Esophagus squamous epithelium (tissue), 5 donors: Measurements from ENCODE around the gene PTPRD. TPM values are rescaled to one million over a fixed set of nuclear protein-coding genes. Genes with fewer than 3 reads are reported as not detected.

Experiments used
- DNase-seq: peaks from one replicate; lab custom pipeline; 2025; lab: John Stamatoyannopoulos, UW
- H3K27ac ChIP-seq, 4 donors: fragments of 200-600 bp; sonication (generic); one replicate each; pipeline ENCODE4 v1.5.1; 2016 to 2019; ENCODE audit warnings: mild to moderate bottlenecking in 1 of 4
- H3K27me3 ChIP-seq, 4 donors: fragments of 200-600 bp; sonication (generic); 1 replicate in 3 of 4; 2 replicates in 1 of 4; pipeline versions ENCODE4 v1.5.1 to v1.6.0; 2017 to 2021; ENCODE audit warnings: antibody characterized with exemption in 1 of 4
- H3K36me3 ChIP-seq, 3 donors: fragments of 200-600 bp; sonication (generic); one replicate each; pipeline ENCODE4 v1.5.1; 2016 to 2019
- H3K4me1 ChIP-seq, 3 donors: fragments of 200-600 bp; sonication (generic); one replicate each; pipeline ENCODE4 v1.5.1; 2017 to 2019
- H3K4me3 ChIP-seq, 4 donors: fragments of 200-600 bp; sonication (generic); 1 replicate in 3 of 4; 2 replicates in 1 of 4; pipeline ENCODE4 v1.5.1; 2016 to 2019; ENCODE audit warnings: mild to moderate bottlenecking in 2 of 4, moderate library complexity in 1 of 4
- H3K9me3 ChIP-seq, 3 donors: fragments of 200-600 bp; sonication (generic); one replicate each; pipeline ENCODE4 v1.5.1; 2016 to 2019
- POLR2A ChIP-seq, 4 donors: fragments of 450-650 bp; IDR thresholded peaks; one replicate each; pipeline ENCODE4 v1.6.1; 2017; ENCODE audit warnings: antibody characterized with exemption in 4 of 4, mild to moderate bottlenecking in 4 of 4, moderate library complexity in 3 of 4
- WGBS, 2 donors: methylation state at CpG; one replicate each; pipeline ENCODE4 v1.1.5; 2018; 5-methylcytosine and 5-hydroxymethylcytosine counted together
- intact Hi-C: fragments of 100-400 bp; cut with DNase I; formaldehyde crosslinking; loops from one replicate; pipeline ENCODE4 v1.15.0; 2022
- total RNA-seq, 4 donors: library from RNA; depleted of rRNA; stranded (reverse); fragments of >200 nt; gene quantifications; one replicate each; pipeline ENCODE4 v1.1.0, GENCODE V29; 2016
- TF ChIP-seq, protein P1 (sequence below), 6 experiments: fragments of 450-650 bp in 4 of 6; fragments of 200-600 bp in 2 of 6; sonication (generic) in 2 of 6; IDR thresholded peaks; one replicate each; pipeline ENCODE4 v1.5.1; 2016 to 2019; ENCODE audit warnings: antibody characterized with exemption in 6 of 6, mild to moderate bottlenecking in 4 of 6, moderate library complexity in 4 of 6
- donor health status: DM: yes; HTN: yes; CAD: no.

The PTPRD gene
- total RNA-seq, 4 donors from 2014 or later, result 0.23 to 16.3 (median 6.6) TPM

DNA sequence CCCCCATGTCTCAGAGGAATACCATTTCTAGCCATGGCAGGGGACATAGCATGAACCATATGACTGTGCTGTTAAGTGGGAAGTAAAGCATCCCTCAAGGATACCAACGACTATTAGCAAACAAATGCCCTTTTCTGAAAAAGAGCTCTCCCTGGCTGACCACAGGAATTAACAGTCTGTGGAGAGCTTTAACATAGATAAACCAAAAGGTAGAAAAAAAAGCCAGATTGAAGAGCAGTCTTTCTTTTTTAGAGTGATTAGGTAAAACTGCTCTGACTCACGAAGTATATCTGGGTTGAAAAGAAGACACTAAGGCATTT lies 2280.5 kb downstream of the PTPRD start:
- TF ChIP-seq POLR2A (IDR thresholded peaks at IDR 0.05), result no peak
- TF ChIP-seq, protein P1, sequence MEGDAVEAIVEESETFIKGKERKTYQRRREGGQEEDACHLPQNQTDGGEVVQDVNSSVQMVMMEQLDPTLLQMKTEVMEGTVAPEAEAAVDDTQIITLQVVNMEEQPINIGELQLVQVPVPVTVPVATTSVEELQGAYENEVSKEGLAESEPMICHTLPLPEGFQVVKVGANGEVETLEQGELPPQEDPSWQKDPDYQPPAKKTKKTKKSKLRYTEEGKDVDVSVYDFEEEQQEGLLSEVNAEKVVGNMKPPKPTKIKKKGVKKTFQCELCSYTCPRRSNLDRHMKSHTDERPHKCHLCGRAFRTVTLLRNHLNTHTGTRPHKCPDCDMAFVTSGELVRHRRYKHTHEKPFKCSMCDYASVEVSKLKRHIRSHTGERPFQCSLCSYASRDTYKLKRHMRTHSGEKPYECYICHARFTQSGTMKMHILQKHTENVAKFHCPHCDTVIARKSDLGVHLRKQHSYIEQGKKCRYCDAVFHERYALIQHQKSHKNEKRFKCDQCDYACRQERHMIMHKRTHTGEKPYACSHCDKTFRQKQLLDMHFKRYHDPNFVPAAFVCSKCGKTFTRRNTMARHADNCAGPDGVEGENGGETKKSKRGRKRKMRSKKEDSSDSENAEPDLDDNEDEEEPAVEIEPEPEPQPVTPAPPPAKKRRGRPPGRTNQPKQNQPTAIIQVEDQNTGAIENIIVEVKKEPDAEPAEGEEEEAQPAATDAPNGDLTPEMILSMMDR (IDR thresholded peaks at IDR 0.05), result no peak
- H3K36me3 ChIP-seq, result no peaks in the 10 kb centered on the region
- 70 to 72% methylated on average over 2 of the region's 2 CpGs for WGBS, 2 donors
- no peaks in the 10 kb centered on the region for H3K4me1 ChIP-seq
- H3K4me3 ChIP-seq, result no peak overlapping the region
- no peak overlapping the region for H3K27ac ChIP-seq
- intact Hi-C loops, result no loop called here
- no peaks in the 10 kb centered on the region for H3K9me3 ChIP-seq
- DNase-seq, result no peak
- no peaks in the 10 kb centered on the region for H3K27me3 ChIP-seq

GRCh38 chr9:8331507-8332330 lies 2281.1 kb downstream of the PTPRD start:
- DNase-seq, result no peak
- Histone ChIP-seq H3K27ac (no peak overlapping the region), H3K36me3 (no peaks in the 10 kb centered on the region), H3K4me3 (no peak overlapping the region), H3K27me3 (no peaks in the 10 kb centered on the region), H3K4me1 (no peaks in the 10 kb centered on the region), H3K9me3 (no peaks in the 10 kb centered on the region)
- TF ChIP-seq, protein P1 (IDR thresholded peaks at IDR 0.05), result no peak
- no peak for TF ChIP-seq POLR2A (IDR thresholded peaks at IDR 0.05)
- intact Hi-C loops, result no loop called here
- 90% methylated on average over 14 to 15 of the region's 15 CpGs for WGBS, 2 donors

GRCh38 chr9:8329561-8330283 lies 2283.1 kb downstream of the PTPRD start:
- Histone ChIP-seq H3K4me3 (no peak overlapping the region), H3K36me3 (no peaks in the 10 kb centered on the region), H3K27ac (no peak overlapping the region), H3K27me3 (no peaks in the 10 kb centered on the region), H3K9me3 (no peaks in the 10 kb centered on the region), H3K4me1 (no peaks in the 10 kb centered on the region)
- TF ChIP-seq, protein P1 (IDR thresholded peaks at IDR 0.05), result no peak
- no peak for TF ChIP-seq POLR2A (IDR thresholded peaks at IDR 0.05)
- intact Hi-C loops, result no loop called here
- 58 to 73% methylated on average over 5 to 8 of the region's 13 CpGs for WGBS, 2 donors
- no peak for DNase-seq

- H3K27ac ChIP-seq, result no peak overlapping the region
- WGBS, 2 donors, result 85 to 87% methylated on average over 5 of the region's 5 CpGs
- intact Hi-C loops, result no loop called here
- no peaks in the 10 kb centered on the region for H3K36me3 ChIP-seq
- no peak for DNase-seq
- TF ChIP-seq, protein P1 (IDR thresholded peaks at IDR 0.05), result no peak
- TF ChIP-seq POLR2A (IDR thresholded peaks at IDR 0.05), result no peak
- no peaks in the 10 kb centered on the region for H3K4me1 ChIP-seq
- H3K4me3 ChIP-seq, result no peak overlapping the region
- peaks cover 0 to 3% (median 0%) of the 10 kb centered on the region in 3 donors for H3K9me3 ChIP-seq
- no peaks in the 10 kb centered on the region for H3K27me3 ChIP-seq
These were observed 2297.6 kb downstream of the PTPRD start for GRCh38 chr9:8315211-8315610.

DNA sequence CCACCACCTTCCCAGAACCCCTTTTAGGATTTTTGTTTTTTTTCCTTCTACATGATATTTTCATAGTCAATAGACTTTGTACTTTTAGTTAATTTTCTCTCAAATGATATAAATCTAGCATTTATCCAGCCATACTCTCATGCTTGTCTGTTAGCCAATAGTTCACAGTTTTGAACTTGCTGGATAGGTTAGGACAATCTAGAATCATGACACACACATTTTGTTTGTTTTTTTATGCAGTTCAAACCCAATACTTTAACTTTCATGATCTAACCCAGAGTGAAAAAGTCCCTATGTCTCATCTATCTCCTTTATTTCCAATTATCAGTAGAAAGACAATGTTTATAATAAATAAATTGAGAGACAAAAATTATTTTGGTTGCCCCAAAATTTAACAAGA lies 2303.5 kb downstream of the PTPRD start:
- Histone ChIP-seq H3K9me3 (peaks cover 0 to 3% (median 0%) of the 10 kb centered on the region in 3 donors), H3K27ac (no peak overlapping the region), H3K36me3 (no peaks in the 10 kb centered on the region), H3K4me1 (no peaks in the 10 kb centered on the region), H3K27me3 (no peaks in the 10 kb centered on the region), H3K4me3 (no peak overlapping the region)
- TF ChIP-seq, protein P1 (IDR thresholded peaks at IDR 0.05), result no peak
- no peak for TF ChIP-seq POLR2A (IDR thresholded peaks at IDR 0.05)
- DNase-seq, result no peak
- intact Hi-C loops, result no loop called here
